Parathyroid adenoma (tissue), 2 donors: ENCODE results near the gene ALG1L2.
"Not testable (repeated sequence)": the region's sequence is repeated elsewhere in the genome, so short reads cannot be mapped to it uniquely, and the experiment has no call there.

ENCODE experiments used
- H2AFZ ChIP-seq: fragments of 300-600 bp; sonication (generic); one replicate; pipeline ENCODE4 v1.7.0; 2017; ENCODE audit warnings: antibody characterized with exemption, mild to moderate bottlenecking
- H3K27ac ChIP-seq: fragments of 300-600 bp; sonication (generic); one replicate; pipeline ENCODE4 v1.7.0; 2017
- H3K27me3 ChIP-seq: fragments of 300-600 bp; sonication (generic); one replicate; pipeline ENCODE4 v1.7.0; 2017; ENCODE audit warnings: low read length; ENCODE audit not compliant: control insufficient read depth, insufficient read depth
- H3K36me3 ChIP-seq: fragments of 300-600 bp; sonication (generic); one replicate; pipeline ENCODE4 v1.7.0; 2017; ENCODE audit warnings: low read length; ENCODE audit not compliant: control insufficient read depth, insufficient read depth
- H3K4me1 ChIP-seq: fragments of 300-600 bp; sonication (generic); one replicate; pipeline ENCODE4 v1.7.0; 2017; ENCODE audit warnings: control low read depth
- H3K4me2 ChIP-seq: fragments of 300-600 bp; sonication (generic); one replicate; pipeline ENCODE4 v1.7.0; 2017; ENCODE audit warnings: low read length
- H3K4me3 ChIP-seq: fragments of 300-600 bp; sonication (generic); one replicate; pipeline ENCODE4 v1.7.0; 2017; ENCODE audit warnings: low read depth, low read length
- H3K79me2 ChIP-seq: fragments of 300-600 bp; sonication (generic); one replicate; pipeline ENCODE4 v1.7.0; 2017; ENCODE audit warnings: control low read depth
- H3K9ac ChIP-seq: fragments of 300-600 bp; sonication (generic); one replicate; pipeline ENCODE4 v1.7.0; 2017; ENCODE audit warnings: mild to moderate bottlenecking
- H3K9me3 ChIP-seq: fragments of 300-600 bp; sonication (generic); one replicate; pipeline ENCODE4 v1.7.0; 2017; ENCODE audit warnings: low read length; ENCODE audit not compliant: control insufficient read depth
- TF ChIP-seq, protein P1 (sequence below): fragments of 300-600 bp; sonication (generic); IDR thresholded peaks from one replicate; pipeline ENCODE4 v1.7.0; 2017; ENCODE audit warnings: antibody characterized with exemption, mild to moderate bottlenecking
- donor health status: primary hyperparathyroidism.

Gene ALG1L2, protein sequence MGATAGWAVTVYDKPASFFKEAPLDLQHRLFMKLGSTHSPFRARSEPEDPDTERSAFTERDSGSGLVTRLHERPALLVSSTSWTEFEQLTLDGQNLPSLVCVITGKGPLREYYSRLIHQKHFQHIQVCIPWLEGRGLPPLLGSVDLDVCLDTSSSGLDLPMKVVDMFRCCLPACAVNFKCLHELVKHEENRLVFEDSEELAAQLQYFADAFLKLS

DNA sequence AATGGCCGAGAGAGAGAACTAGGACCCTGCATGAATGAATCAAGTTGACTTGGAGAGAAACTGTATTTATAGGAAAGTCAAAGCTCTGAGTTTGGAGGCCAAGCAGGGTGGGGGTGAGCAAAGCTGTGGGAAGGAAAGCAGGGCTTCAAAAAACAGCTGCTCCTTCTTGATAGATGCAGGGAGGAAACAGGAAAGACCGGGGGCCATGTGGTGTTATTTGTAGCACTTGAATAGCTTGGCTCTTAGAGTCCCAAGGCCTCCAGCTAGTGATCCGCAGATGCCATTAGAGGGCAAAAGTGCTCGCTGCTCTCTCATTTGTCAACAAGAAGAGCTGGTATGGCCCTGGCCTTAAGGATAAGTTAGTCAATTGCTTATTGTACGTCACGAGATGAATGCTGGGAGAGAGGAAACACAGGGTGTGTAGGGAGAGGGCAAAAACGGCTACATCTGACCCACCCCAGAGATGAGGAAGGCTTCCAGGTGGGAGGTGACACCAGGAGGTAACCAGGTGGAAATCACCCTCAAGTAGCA lies at the start of gene ALG1L2:
Gene ALG1L2 (plus strand): TSS at position 481 of the 531 bp plus-strand sequence. CDS start 186 bp downstream, outside the sequence.
- H3K79me2 ChIP-seq, result no peaks in the 10 kb centered on the region
- no peaks in the 10 kb centered on the region for H3K4me1 ChIP-seq
- no peaks in the 10 kb centered on the region for H3K27me3 ChIP-seq
- H3K9me3 ChIP-seq, result no peaks in the 10 kb centered on the region
- no peaks in the 10 kb centered on the region for H3K36me3 ChIP-seq
- H3K9ac ChIP-seq, result no peak within 1 kb of the TSS
- H3K27ac ChIP-seq, result no peak within 1 kb of the TSS
- H3K4me2 ChIP-seq, result no peak within 1 kb of the TSS
- H3K4me3 ChIP-seq, result no peak within 1 kb of the TSS
- H2AFZ ChIP-seq, result no peak within 1 kb of the TSS
- TF ChIP-seq, protein P1, sequence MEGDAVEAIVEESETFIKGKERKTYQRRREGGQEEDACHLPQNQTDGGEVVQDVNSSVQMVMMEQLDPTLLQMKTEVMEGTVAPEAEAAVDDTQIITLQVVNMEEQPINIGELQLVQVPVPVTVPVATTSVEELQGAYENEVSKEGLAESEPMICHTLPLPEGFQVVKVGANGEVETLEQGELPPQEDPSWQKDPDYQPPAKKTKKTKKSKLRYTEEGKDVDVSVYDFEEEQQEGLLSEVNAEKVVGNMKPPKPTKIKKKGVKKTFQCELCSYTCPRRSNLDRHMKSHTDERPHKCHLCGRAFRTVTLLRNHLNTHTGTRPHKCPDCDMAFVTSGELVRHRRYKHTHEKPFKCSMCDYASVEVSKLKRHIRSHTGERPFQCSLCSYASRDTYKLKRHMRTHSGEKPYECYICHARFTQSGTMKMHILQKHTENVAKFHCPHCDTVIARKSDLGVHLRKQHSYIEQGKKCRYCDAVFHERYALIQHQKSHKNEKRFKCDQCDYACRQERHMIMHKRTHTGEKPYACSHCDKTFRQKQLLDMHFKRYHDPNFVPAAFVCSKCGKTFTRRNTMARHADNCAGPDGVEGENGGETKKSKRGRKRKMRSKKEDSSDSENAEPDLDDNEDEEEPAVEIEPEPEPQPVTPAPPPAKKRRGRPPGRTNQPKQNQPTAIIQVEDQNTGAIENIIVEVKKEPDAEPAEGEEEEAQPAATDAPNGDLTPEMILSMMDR, result no peak

DNA sequence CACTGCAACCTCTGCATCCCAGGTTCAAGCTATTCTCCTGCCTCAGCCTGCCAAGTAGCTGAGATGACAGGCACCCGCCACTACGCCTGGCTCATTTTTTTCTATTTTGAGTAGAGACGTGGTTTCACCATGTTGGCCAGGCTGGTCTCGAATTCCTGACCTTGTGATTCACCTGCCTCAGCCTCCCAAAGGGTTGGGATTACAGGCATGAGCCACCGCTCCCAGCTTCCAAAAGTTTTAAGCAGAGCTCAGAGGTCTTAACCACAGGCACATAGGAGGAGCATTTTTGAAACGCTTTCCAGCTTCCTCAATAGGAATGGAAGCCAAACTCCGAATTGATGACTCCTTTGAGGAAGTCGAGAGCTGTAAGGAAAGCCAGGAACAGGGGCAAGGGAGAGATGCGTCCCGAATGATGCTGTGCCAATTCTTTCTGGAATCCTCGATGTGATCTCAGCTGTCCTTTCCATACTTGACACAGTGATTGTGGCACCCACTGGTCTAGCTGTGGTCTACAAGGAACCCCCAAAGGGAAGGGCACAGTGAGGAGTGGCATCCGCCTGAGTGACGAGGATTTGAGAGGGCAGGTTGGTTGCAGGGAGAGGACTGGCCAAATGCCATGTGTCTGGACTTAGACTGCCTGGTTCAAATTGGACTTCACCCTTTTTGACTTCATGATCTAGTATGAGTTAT lies 44.4 kb upstream of the ALG1L2 start:
- H3K9me3 ChIP-seq, H3K27ac ChIP-seq, H3K36me3 ChIP-seq, H3K79me2 ChIP-seq, H3K27me3 ChIP-seq, H3K4me3 ChIP-seq, H3K9ac ChIP-seq, H3K4me1 ChIP-seq, H2AFZ ChIP-seq, H3K4me2 ChIP-seq: not testable (repeated sequence)

DNA sequence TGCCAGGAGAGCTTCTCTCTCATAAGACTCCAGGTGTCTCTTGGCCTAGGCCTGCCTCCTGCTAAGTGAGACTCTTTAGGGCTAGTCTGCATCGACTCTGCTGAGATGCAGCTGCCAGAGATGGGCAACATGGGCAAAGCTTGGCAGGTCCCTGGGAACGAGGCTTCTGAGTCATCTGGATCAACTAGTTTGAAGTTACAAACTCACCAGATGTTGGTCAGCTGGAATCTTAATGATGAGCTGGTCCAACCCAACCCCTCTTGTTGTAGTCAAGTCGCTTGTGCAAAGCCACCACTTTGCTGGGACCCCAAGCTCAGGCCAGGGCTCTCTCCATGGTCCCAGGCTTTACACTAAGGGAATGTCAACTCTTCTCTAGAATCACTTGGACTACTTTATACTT lies 38.9 kb upstream of the ALG1L2 start:
- not testable (repeated sequence) for H3K79me2 ChIP-seq, H3K27ac ChIP-seq, H3K27me3 ChIP-seq, H2AFZ ChIP-seq, H3K4me3 ChIP-seq, H3K4me2 ChIP-seq, H3K9ac ChIP-seq, H3K36me3 ChIP-seq, H3K4me1 ChIP-seq, H3K9me3 ChIP-seq

DNA sequence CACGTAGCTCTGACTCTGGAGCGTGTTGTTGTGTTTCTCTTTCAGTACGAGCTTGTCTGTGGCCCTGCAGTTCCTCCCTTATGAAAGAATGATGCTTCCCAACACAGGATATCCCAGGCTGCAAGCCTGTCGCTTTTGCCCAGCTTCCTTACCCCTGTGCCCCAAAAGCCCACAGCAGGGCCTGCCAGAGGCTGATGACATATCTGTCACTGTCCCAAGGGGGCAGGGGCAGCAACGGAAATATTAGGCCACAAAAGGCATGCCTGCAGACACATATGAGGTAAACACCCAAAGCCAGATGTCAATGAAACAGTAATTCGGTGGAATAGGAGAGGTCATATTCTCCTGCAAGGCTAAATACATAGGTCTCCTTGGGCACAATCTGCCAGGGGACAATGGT lies 38.0 kb upstream of the ALG1L2 start:
- H3K36me3 ChIP-seq, H3K4me1 ChIP-seq, H2AFZ ChIP-seq, H3K9me3 ChIP-seq, H3K27ac ChIP-seq, H3K4me3 ChIP-seq, H3K4me2 ChIP-seq, H3K9ac ChIP-seq, H3K79me2 ChIP-seq, H3K27me3 ChIP-seq: not testable (repeated sequence)

DNA sequence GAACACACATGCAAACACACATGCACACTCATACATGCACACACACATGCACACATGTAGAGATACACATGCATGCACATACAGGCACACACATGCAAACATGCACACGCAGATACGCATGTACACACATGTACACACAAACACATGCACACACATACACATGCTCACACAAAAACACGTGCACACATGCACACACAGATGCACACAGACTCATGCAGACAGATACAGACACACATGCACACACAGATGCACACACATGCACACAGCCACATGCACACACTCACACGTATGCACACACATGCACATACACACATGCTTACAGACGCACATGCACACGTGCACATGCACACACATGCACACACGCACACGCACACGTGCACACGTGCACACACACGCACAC lies 37.3 kb upstream of the ALG1L2 start:
- H3K36me3 ChIP-seq, result no peaks in the 10 kb centered on the region

DNA sequence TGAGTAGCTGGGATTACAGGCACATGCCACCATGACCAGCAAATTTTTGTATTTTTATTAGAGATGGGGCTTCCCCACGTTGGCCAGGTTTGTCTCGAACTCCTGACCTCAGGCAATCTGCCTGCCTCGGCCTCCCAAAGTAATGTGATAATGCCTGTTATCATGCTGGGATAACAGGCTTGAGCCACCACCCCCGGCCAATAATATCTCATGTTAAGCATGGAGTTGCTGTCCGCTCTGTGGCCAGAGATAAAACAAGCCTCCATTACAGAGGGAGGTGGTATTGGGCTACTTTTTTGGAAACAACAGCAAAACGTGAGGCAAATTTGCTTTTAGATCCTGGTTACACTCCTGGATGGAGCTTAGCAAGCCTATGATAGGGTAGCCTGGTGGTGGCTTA lies 32.9 kb upstream of the ALG1L2 start:
- Histone ChIP-seq H3K79me2 (no peaks in the 10 kb centered on the region), H3K4me3 (no peak overlapping the region), H3K9me3 (no peaks in the 10 kb centered on the region), H3K27me3 (no peaks in the 10 kb centered on the region), H3K4me2 (no peak overlapping the region), H3K9ac (no peak overlapping the region), H3K4me1 (no peaks in the 10 kb centered on the region), H3K27ac (no peak overlapping the region), H3K36me3 (no peaks in the 10 kb centered on the region), H2AFZ (no peak overlapping the region)
- TF ChIP-seq, protein P1, result no peak

More for the DNA sequence above, 37.3 kb upstream of the ALG1L2 start:
- no peak overlapping the region for H2AFZ ChIP-seq
- H3K4me3 ChIP-seq, result no peak overlapping the region
- no peaks in the 10 kb centered on the region for H3K9me3 ChIP-seq
- H3K9ac ChIP-seq, result no peak overlapping the region
- no peaks in the 10 kb centered on the region for H3K79me2 ChIP-seq
- no peak overlapping the region for H3K27ac ChIP-seq
- no peak overlapping the region for H3K4me2 ChIP-seq
- H3K4me1 ChIP-seq, result no peaks in the 10 kb centered on the region
- TF ChIP-seq, protein P1, result no peak
- H3K27me3 ChIP-seq, result no peaks in the 10 kb centered on the region

DNA sequence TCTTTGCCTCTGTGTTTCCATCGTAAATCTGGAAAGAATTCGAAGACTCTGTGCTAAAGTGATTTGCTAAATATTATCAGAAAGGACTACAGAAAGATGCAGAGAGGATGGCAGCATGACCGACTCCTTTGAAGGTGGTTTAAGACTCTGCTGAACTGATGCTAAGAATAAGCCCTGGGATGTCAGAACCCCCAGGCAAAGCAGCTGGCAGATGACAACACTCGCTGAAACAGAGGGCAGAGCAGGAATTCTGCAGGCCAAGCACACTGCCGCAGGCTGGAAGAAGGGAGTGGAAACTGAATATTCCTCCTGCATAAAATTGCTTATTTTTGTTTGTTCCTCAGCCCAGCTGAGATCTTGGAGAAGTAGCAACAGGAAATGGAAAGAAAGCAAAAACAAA lies 29.3 kb upstream of the ALG1L2 start:
- H3K79me2 ChIP-seq, H3K27me3 ChIP-seq, H3K4me3 ChIP-seq, H3K4me1 ChIP-seq, H3K36me3 ChIP-seq, H3K4me2 ChIP-seq, H3K27ac ChIP-seq, H3K9me3 ChIP-seq, H2AFZ ChIP-seq, H3K9ac ChIP-seq: not testable (repeated sequence)

DNA sequence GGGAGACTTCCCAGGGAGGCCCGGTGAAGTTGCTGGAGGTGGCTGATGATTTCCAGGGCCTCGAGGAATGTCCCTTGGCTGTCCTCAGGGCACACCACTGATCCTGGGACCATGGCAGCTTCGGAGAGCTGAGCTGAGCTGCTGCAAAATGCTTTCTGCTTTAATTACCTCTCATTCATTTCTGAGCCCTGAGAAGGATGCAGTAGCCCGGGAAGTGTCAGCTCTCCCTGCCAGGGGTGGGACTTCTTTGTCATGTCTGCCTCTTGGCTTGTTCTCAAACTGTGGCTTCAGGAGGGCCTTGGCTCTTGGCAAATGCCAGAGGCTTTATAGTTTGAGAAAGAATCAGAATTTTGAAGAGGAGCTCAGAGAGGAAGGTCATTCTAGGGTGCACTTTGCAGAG lies 28.7 kb upstream of the ALG1L2 start:
- H3K4me1 ChIP-seq, H3K79me2 ChIP-seq, H3K9ac ChIP-seq, H3K4me3 ChIP-seq, H3K27ac ChIP-seq, H3K27me3 ChIP-seq, H2AFZ ChIP-seq, H3K9me3 ChIP-seq, H3K4me2 ChIP-seq, H3K36me3 ChIP-seq: not testable (repeated sequence)
